Neutrophil (primary cell): ENCODE data around the gene ITGB2.

Experiments used
- H3K27ac ChIP-seq: fragments of 200-600 bp; sonication (generic); 2 replicates; pipeline ENCODE4 v1.5.1; 2016; ENCODE audit warnings: mild to moderate bottlenecking, moderate library complexity
- H3K27me3 ChIP-seq: fragments of 200-600 bp; sonication (generic); 2 replicates; pipeline ENCODE4 v1.6.0; 2016; ENCODE audit warnings: mild to moderate bottlenecking
- H3K36me3 ChIP-seq: fragments of 200-600 bp; sonication (generic); 2 replicates; pipeline ENCODE4 v1.5.1; 2017
- H3K4me1 ChIP-seq, 2 experiments: fragments of 200-600 bp in 1 of 2; sonication (generic) in 1 of 2; 1 replicate in 1 of 2; 2 replicates in 1 of 2; pipeline versions ENCODE4 v1.5.1 to v1.6.1; 2013 to 2016; ENCODE audit warnings: low read depth in 1 of 2, low read length in 1 of 2, mild to moderate bottlenecking in 1 of 2, moderate library complexity in 1 of 2; ENCODE audit not compliant: control insufficient read depth in 1 of 2, insufficient read depth in 1 of 2
- H3K4me3 ChIP-seq, 2 experiments: fragments of 200-600 bp in 1 of 2; sonication (generic) in 1 of 2; 1 replicate in 1 of 2; 2 replicates in 1 of 2; pipeline ENCODE4 v1.5.1; 2013 to 2016; ENCODE audit warnings: low read depth in 1 of 2, low read length in 1 of 2, mild to moderate bottlenecking in 1 of 2, moderate library complexity in 1 of 2
- H3K9me3 ChIP-seq: fragments of 200-600 bp; sonication (generic); 2 replicates; pipeline ENCODE4 v1.5.1; 2016
- TF ChIP-seq, protein P1 (sequence below): fragments of 200-600 bp; sonication (generic); IDR thresholded peaks from 2 replicates; pipeline ENCODE4 v1.5.1; 2016; ENCODE audit warnings: antibody characterized with exemption

ITGB2 gene

GRCh38 chr21:44902268-44903049 lies 18.2 kb downstream of the ITGB2 start:
- Histone ChIP-seq H3K9me3 (no peaks in the 10 kb centered on the region), H3K36me3 (peaks cover 100% of the 10 kb centered on the region), H3K4me1 (peaks cover 52 to 53% of the 10 kb centered on the region in 2 experiments), H3K27me3 (no peaks in the 10 kb centered on the region), H3K4me3 (peak overlapping the region in 1 of 2 experiments; percentile 19), H3K27ac (peak overlapping the region; percentile 99)
- TF ChIP-seq, protein P1, sequence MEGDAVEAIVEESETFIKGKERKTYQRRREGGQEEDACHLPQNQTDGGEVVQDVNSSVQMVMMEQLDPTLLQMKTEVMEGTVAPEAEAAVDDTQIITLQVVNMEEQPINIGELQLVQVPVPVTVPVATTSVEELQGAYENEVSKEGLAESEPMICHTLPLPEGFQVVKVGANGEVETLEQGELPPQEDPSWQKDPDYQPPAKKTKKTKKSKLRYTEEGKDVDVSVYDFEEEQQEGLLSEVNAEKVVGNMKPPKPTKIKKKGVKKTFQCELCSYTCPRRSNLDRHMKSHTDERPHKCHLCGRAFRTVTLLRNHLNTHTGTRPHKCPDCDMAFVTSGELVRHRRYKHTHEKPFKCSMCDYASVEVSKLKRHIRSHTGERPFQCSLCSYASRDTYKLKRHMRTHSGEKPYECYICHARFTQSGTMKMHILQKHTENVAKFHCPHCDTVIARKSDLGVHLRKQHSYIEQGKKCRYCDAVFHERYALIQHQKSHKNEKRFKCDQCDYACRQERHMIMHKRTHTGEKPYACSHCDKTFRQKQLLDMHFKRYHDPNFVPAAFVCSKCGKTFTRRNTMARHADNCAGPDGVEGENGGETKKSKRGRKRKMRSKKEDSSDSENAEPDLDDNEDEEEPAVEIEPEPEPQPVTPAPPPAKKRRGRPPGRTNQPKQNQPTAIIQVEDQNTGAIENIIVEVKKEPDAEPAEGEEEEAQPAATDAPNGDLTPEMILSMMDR: no peak

GRCh38 chr21:44901391-44902074 lies 19.2 kb downstream of the ITGB2 start:
- peaks cover 100% of the 10 kb centered on the region for H3K36me3 ChIP-seq
- no peaks in the 10 kb centered on the region for H3K27me3 ChIP-seq
- H3K27ac ChIP-seq: peak overlapping the region; percentile 63
- no peaks in the 10 kb centered on the region for H3K9me3 ChIP-seq
- TF ChIP-seq, protein P1: no peak
- no peak overlapping the region for H3K4me3 ChIP-seq
- H3K4me1 ChIP-seq: peaks cover 43 to 44% of the 10 kb centered on the region in 2 experiments

- H3K9me3 ChIP-seq: no peaks in the 10 kb centered on the region
- H3K4me3 ChIP-seq: no peak overlapping the region
- TF ChIP-seq, protein P1: no peak
- peaks cover 100% of the 10 kb centered on the region for H3K36me3 ChIP-seq
- H3K27ac ChIP-seq: peak overlapping the region; percentile 63
- H3K27me3 ChIP-seq: no peaks in the 10 kb centered on the region
- peaks cover 36% of the 10 kb centered on the region in 2 experiments for H3K4me1 ChIP-seq
Observed at GRCh38 chr21:44900559-44901251, 20.0 kb downstream of the ITGB2 start.

- TF ChIP-seq, protein P1: no peak
- no peaks in the 10 kb centered on the region for H3K27me3 ChIP-seq
- H3K36me3 ChIP-seq: peaks cover 100% of the 10 kb centered on the region
- H3K4me3 ChIP-seq: no peak overlapping the region
- peaks cover 28% of the 10 kb centered on the region in 2 experiments for H3K4me1 ChIP-seq
- no peaks in the 10 kb centered on the region for H3K9me3 ChIP-seq
- H3K27ac ChIP-seq: peak overlapping the region; percentile 63
Observed at GRCh38 chr21:44899768-44900558, 20.7 kb downstream of the ITGB2 start.
